Testis (tissue), 3 donors: Measurements from ENCODE around the gene TTLL1. TPM values are rescaled to one million over a fixed set of nuclear protein-coding genes. Genes with fewer than 3 reads are reported as not detected.

Experiments
- DNase-seq: peaks from one replicate; pipeline ENCODE4 v3.0.0-alpha.2; 2019
- H3K27ac ChIP-seq, 2 donors: fragments of 200-600 bp; sonication (generic); one replicate each; pipeline ENCODE4 v1.5.1; 2019
- H3K27me3 ChIP-seq: fragments of 200-600 bp; sonication (generic); one replicate; pipeline ENCODE4 v1.5.1; 2019
- H3K36me3 ChIP-seq: fragments of 200-600 bp; sonication (generic); one replicate; pipeline ENCODE4 v1.5.1; 2017; ENCODE audit warnings: low read depth; ENCODE audit errors: missing control alignments
- H3K4me1 ChIP-seq: fragments of 200-600 bp; sonication (generic); one replicate; pipeline ENCODE4 v1.5.1; 2019
- H3K4me3 ChIP-seq, 2 donors: fragments of 200-600 bp; sonication (generic); one replicate each; pipeline ENCODE4 v1.5.1; 2017 to 2019
- H3K9me3 ChIP-seq: fragments of 200-600 bp; sonication (generic); one replicate; pipeline ENCODE4 v1.5.1; 2017
- CTCF ChIP-seq, 3 experiments: fragments of 450-650 bp in 2 of 3; fragments of 200-600 bp in 1 of 3; sonication (generic) in 1 of 3; IDR thresholded peaks; one replicate each; pipeline ENCODE4 v1.5.1; 2016 to 2019; ENCODE audit warnings: antibody characterized with exemption in 3 of 3, mild to moderate bottlenecking in 2 of 3, moderate library complexity in 1 of 3
- POLR2A ChIP-seq: fragments of 450-650 bp; IDR thresholded peaks from one replicate; pipeline ENCODE4 v1.6.1; 2017; ENCODE audit warnings: antibody characterized with exemption, mild to moderate bottlenecking, moderate library complexity
- WGBS, 2 donors: methylation state at CpG; one replicate each; pipeline ENCODE4 v1.1.5; 2018; 5-methylcytosine and 5-hydroxymethylcytosine counted together
- intact Hi-C: fragments of 100-400 bp; cut with DNase I; formaldehyde crosslinking; loops from one replicate; pipeline ENCODE4 v1.15.1; 2023; ENCODE audit warnings: low total_unique reads
- polyA plus RNA-seq: library from polyadenylated mRNA; stranded (reverse); fragments of 350-450 nt; fragmentation: Illumina TruSeq; extraction: RNeasy Lipid Tissue Mini Kit (QIAGEN cat#74804); gene quantifications from one replicate; pipeline ENCODE4 v1.2.3, GENCODE V29; 2014; ENCODE audit warnings: low read depth, low replicate concordance; ENCODE audit not compliant: insufficient read depth
- total RNA-seq, 2 donors: library from RNA; depleted of rRNA; stranded (reverse); fragments of >200 nt; gene quantifications; one replicate each; pipeline ENCODE4 v1.2.3, GENCODE V29; 2016

Gene TTLL1
- total and polyA plus RNA-seq, 3 donors from 2014 or later: 22.5 to 30.0 (median 28.9) TPM

- 66 to 81% methylated on average over 5 of the region's 5 CpGs for WGBS, 2 donors
- TF ChIP-seq POLR2A: no peak
- no peak for TF ChIP-seq CTCF (IDR thresholded peaks at IDR 0.05)
- intact Hi-C loops: no loop called here
- no peak overlapping the region for H3K4me3 ChIP-seq
- no peaks in the 10 kb centered on the region for H3K36me3 ChIP-seq
- H3K9me3 ChIP-seq: no peaks in the 10 kb centered on the region
- no peak overlapping the region for H3K27ac ChIP-seq
- H3K4me1 ChIP-seq: peaks cover 15% of the 10 kb centered on the region
- no peaks in the 10 kb centered on the region for H3K27me3 ChIP-seq
- no peak for DNase-seq
These were observed 81.6 kb downstream of the TTLL1 start for GRCh38 chr22:43007519-43008102.

GRCh38 chr22:43006753-43007152 lies 82.4 kb downstream of the TTLL1 start:
- WGBS, 2 donors: 91 to 96% methylated on average over 7 of the region's 7 CpGs
- TF ChIP-seq CTCF (IDR thresholded peaks at IDR 0.05) (no peak), POLR2A (no peak)
- H3K4me1 ChIP-seq: peaks cover 24% of the 10 kb centered on the region
- DNase-seq: no peak
- no peaks in the 10 kb centered on the region for H3K27me3 ChIP-seq
- H3K4me3 ChIP-seq: no peak overlapping the region
- no peaks in the 10 kb centered on the region for H3K9me3 ChIP-seq
- intact Hi-C loops: no loop called here
- H3K27ac ChIP-seq: no peak overlapping the region
- H3K36me3 ChIP-seq: no peaks in the 10 kb centered on the region

DNA sequence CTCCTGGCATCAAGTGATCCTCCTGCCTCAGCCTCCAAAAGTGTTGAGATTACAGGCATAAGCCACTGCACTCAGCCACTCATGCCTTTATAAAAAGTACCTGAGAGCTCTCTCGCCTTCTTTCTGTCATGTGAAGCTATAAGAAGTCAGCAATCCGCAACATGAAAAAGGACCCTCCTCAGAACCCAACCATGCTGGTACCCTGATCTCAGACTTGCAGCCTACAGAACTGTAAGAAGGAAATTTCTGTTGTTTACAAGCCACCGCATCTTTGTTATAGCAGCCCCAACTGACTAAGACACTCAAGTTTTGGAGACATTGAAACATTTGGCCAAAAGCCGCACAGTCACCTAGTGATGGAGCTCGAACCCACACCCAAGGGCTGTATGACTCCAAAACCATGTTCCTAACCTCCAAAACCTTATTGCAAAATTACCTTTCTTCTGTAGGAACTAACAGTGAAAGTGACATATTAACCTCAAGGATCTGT lies 83.1 kb downstream of the TTLL1 start:
- intact Hi-C loops: no loop called here
- Histone ChIP-seq H3K4me3 (no peak overlapping the region), H3K4me1 (peaks cover 28% of the 10 kb centered on the region), H3K36me3 (no peaks in the 10 kb centered on the region), H3K9me3 (no peaks in the 10 kb centered on the region), H3K27me3 (no peaks in the 10 kb centered on the region), H3K27ac (no peak overlapping the region)
- 93 to 98% methylated on average over 5 of the region's 5 CpGs for WGBS, 2 donors
- no peak for DNase-seq
- TF ChIP-seq CTCF (IDR thresholded peaks at IDR 0.05) (no peak), POLR2A (no peak)

GRCh38 chr22:43005106-43005505 lies 84.1 kb downstream of the TTLL1 start:
- intact Hi-C loops: no loop called here
- no peak overlapping the region for H3K27ac ChIP-seq
- WGBS, 2 donors: 72 to 92% methylated on average over 2 of the region's 2 CpGs
- no peak for TF ChIP-seq CTCF (IDR thresholded peaks at IDR 0.05)
- TF ChIP-seq POLR2A: no peak
- no peak overlapping the region for H3K4me3 ChIP-seq
- no peaks in the 10 kb centered on the region for H3K27me3 ChIP-seq
- H3K4me1 ChIP-seq: peaks cover 28% of the 10 kb centered on the region
- DNase-seq: no peak
- H3K9me3 ChIP-seq: no peaks in the 10 kb centered on the region
- H3K36me3 ChIP-seq: no peaks in the 10 kb centered on the region

- H3K4me1 ChIP-seq: peaks cover 28% of the 10 kb centered on the region
These were observed 84.7 kb downstream of the TTLL1 start for GRCh38 chr22:43004362-43005035.

More at GRCh38 chr22:43004362-43005035, 84.7 kb downstream of the TTLL1 start:
- intact Hi-C loops: no loop called here
- no peak for DNase-seq
- 73 to 81% methylated on average over 13 of the region's 13 CpGs for WGBS, 2 donors
- Histone ChIP-seq H3K9me3 (no peaks in the 10 kb centered on the region), H3K4me3 (no peak overlapping the region), H3K36me3 (no peaks in the 10 kb centered on the region), H3K27ac (no peak overlapping the region), H3K27me3 (no peaks in the 10 kb centered on the region)
- no peak for TF ChIP-seq POLR2A
